OCI-LY1 (cell line): ENCODE data around the gene SLC27A4.

Source experiments
- CTCF ChIP-seq: fragments of 200-600 bp; sonication (generic), shearing (Covaris generic); IDR thresholded peaks from 2 replicates; pipeline ENCODE4 v1.5.1; 2017; ENCODE audit warnings: mild to moderate bottlenecking, antibody characterized with exemption, low read length, moderate library complexity, mixed read lengths
- EZH2 ChIP-seq: fragments of 200-600 bp; sonication (generic), shearing (Covaris generic); IDR thresholded peaks from 2 replicates; pipeline ENCODE4 v1.8.0; 2017; ENCODE audit warnings: borderline replicate concordance, mixed run types, mild to moderate bottlenecking, antibody characterized with exemption, low read length, moderate library complexity, mixed read lengths

GRCh38 chr9:128384801-128385495 lies 44.6 kb downstream of the SLC27A4 start:
- TF ChIP-seq CTCF (no peak), EZH2 (no peak)
